8988T (cell line): ENCODE data around the gene PXMP2.
"Not testable (repeated sequence)": the region's sequence is repeated elsewhere in the genome, so short reads cannot be mapped to it uniquely, and the experiment has no call there.

Source experiments
- DNase-seq: peaks from one replicate; pipeline ENCODE4 v3.0.0; 2011

The PXMP2 gene

DNA sequence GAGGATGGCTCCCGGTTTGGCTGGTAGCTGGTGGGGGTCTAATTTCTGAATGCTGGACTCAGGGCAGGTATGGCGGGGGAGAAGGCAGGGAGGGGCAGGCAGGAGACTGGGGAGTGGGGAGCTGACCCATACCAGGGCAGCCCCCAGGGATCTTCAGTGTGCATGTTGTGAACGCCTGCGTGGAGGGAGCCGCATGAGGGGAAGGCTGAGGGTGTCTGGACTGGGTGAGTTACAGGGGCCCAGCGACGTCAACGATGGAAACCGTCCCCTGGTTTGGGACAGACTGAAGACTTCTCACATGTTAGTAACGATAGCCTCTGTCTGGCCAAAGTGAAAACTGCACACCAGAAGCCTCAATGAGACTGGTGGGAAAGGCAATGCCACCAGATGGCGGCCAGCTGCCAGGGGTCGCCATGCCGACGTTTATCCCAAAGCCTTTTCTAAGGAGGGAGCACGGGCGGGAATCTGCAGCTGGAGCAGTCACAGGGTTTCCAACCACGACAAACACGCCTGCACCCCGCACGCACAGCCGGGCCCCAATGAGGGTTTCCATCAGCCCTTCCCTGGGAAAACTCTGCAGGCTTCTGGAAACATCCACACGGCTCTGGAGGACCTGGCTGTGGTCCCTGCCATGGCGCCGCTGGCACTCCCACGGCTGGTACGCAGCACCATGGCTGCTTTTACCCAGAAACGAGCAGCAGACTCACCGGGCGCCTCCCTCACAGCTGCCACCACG, 37.3 kb downstream of the PXMP2 start:
- no peak for DNase-seq

DNA sequence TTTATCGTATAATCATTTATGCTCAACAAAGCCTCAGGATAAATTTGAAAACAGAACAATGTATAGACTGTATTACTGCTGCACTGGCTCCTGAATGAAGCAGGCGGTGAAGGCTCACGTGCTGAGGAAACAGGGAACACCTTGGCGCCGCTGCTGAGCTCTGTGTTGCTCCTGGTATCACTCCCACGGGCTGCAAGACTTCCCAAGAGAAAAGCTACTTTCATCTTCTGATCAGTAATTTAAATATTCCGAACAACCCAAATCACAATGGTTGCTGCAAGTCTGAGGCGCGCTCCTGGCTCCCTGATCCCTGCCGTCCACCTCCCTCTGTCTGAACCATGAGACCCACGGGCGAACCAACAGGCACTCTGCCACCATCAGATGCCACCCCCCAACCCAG, 39.0 kb downstream of the PXMP2 start:
- no peak for DNase-seq

DNA sequence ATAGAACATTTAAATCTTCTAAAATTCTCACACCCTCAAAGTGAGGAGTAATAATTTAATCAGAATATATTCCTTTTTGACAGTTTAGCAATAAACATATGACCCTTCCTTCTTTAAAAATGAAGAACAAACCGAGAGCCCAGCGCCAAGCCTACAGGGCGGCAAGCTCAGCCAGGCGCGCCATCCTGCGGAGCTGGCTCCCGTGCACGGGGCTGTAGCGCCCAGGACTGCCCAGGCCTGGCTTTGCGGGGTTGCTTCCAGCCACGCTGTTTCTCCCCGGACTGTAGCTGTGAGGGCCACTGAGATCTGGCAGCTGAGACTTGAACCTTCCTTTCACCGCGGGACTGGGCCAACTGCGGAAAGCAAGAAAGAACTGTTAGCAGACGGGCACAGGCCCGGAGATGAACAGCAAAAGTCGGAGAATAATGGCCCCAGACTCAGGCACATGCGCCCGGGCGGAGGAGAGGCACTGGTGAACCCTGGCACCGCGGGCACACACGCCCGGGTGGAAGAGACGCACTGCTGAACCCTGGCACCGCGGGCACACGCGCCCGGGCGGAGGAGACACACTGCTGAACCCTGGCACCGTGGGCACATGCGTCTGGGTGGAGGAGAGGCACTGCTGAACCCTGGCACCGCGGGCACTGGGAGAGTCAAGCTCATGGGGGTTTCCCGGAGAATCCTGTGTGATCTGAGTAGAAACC, 39.9 kb downstream of the PXMP2 start:
- no peak for DNase-seq

DNA sequence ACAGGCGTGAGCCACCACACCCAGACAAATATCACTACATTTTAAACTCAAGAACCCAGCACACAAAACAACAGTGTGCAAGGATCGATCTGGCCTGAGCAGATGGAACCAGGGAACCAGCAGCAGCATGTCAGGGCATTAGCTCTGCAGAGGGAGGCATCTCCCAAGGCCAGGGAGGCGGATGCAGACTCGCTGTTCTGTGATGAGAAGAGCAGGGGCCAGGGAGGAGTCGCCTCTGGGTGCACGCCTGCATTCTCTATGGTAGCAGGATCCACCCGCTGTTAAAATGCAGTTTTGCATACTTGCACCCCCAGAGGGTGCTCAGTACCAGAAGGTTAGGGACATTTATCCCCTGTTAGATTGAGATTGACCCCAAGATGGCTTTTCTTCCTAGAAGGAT, 41.1 kb downstream of the PXMP2 start:
- no peak for DNase-seq

DNA sequence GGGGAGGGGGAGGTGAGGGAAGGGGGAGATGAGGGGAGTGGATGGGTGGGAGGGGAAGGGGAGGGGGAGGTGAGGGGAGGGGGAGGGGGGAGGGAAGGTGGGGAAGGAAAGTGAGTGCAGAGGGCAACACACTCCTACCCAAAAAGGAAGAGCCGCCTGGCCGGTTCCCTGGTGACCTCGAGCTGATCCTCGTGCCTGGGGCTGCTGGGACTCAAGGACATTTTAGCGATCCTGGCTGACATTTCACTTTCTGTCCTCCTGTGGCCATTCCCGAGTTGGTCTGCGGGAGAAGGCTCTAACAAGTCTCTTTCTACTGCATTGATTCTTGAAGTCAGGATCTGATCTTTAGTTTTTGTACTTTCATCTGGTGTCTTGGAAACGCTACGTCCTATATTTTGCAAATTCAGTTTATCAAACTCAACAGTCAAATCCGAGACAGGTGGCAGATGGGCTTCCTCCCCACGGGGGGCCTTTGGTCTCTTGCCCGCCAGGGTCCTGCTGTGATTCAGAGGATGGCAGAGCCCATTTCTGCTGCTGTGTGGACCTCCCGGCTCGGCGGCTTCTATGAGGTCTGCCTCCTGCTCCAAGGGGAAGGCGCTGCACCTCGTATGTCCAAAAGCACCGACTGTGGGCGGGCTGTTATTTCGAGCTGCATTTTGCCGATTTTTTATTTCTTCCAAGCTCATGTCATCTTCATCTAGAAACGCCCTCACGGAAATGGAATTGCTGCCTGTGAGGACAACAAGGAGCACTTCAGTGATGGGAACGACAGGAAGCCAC, 42.3 kb downstream of the PXMP2 start:
- DNase-seq, result no peak

DNA sequence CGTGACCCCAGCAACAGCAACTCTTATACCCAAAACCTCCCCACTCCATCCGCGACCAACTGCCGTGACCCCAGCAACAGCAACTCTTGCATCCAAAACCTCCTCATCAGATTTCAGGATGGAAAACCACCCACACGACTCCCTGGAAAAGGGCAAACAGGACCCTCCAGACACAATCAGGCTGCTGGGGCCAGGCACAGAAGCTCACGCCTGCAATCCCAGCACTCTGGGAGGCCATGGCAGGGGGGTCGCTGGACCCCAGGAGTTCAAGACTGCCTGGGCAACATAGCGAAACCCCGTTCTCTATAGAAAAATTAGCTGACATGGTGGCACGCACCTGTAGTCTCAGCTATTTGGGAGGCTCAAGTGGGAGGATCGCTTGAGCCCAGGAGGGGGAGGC, 43.0 kb downstream of the PXMP2 start:
- no peak for DNase-seq

DNA sequence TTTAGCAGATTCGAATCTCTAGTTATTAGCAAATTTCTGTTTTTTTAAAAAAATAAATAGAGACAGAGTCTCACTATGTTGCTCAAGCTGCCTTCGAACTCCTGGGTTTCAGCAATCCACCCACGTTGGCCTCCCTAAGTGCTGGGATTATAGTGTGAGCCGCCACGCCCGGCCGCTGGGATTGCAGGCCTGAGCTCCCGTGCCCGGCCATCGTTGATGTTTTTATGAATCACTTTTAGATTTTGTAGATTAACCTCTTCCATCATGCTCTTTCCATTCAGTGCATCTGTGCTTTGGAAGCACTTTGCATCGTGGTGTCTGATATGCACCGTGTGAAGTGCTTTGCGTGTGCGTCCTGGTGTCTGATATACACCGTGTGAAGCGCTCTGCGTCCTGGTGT, 44.2 kb downstream of the PXMP2 start:
- no peak for DNase-seq

DNA sequence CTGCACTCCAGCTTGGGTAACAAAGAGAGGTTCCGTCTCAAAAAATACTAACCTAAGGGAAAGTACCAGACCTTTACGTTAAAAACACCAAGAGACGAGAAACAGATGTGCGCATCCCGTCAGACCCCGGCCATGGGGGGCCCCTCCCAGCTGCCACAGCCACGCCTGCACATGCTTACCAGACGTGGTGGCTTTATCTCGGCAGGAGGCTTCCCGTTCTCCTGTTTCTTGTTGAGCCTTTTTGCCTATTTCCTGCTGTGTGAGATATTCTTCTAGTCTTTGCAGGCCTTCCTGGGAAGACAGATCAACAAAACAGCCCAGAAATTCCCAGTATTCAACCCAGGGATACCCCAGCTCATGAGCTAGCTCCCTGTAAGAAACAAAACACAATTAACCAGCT, 46.8 kb downstream of the PXMP2 start:
- DNase-seq, result no peak

DNA sequence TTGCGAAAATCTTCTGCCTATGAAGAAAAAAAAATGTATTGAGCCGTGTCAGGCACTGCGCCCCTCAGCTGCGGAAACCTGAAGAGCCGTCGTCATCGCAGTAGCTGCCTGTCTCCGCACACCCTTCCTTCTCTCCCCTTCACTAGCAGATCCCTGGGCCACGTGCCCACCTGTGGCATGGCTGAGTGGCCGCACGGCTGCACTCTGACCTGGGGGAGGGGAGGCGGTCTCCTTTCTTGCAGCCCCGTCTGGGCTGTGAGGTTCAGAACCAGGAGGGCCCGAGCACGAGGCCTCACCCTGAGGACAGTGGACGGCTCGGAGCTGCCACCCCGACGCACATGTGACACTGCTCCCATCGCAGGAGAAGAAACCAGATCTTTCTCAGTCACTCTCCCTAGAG, 48.1 kb downstream of the PXMP2 start:
- no peak for DNase-seq

DNA sequence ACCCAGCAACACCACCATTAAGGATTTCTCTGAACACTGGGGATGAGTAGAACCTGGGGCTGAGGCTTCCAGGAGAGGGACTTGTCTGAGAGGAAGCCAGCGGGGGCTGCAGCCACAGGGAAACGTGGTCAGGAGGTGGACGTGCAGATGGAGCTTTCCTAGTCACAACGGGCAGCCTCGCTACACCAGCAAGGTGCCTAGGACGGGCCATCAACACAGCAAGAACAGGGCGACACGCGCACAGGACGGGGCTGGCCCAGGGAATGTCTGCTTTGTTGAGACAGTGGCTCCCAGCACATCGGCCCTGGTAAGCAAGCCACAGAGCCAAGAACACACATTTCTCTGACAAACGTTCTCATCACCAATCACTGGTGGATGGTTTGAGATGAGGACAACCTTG, 49.0 kb downstream of the PXMP2 start:
- DNase-seq, result no peak

DNA sequence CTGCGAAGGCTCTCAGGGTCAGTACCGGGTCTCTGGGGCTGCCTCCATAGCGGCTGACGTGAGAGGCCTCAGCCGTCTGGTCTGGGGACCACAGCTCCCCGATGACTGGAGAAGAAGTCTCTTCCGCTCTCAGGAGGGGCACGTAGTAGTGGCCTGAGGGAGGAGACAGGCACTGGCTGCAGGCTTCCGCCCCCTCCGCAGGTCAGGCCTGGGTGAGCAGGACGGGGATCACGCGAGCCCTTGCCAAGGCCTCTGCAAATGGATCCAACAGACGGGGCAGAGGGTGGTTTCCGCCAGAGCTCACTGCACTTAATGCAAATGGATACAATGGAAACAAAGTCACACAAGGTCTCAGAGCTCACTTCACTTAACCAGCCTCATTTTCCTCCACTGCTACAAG, 49.5 kb downstream of the PXMP2 start:
- DNase-seq, result no peak

DNA sequence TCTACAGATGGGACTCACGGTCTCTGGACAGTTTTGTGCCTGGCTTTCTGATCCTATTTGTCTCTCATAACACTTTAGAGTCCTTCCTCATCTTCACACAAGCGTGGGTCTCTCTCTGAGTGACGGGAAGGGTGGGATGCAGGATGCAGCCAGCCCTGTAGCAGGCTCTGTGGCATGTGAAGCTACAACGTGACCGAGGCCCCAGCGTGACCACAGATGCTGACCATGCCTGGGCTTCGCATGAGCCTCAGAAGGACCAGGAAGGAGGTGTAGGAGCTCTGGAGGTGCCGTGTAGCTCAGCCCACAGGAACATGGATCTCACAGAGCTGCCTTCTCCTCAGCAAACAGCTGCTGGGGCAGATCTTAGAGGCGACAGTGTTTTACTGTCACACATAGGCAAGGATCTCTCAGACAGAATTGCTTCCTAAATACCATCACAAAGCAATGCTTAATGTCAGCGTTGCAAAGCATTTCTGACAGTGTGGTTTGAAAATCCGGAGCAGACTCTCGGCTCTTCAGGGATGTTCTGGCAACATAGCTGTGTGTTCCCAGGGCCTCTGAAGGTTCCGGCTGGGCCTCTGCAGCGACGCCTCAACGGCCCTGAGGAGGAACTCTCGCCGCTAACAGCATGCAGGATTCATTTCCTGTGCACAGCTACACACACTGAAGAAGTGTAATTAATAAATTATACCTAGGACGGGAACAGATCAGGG, 52.4 kb downstream of the PXMP2 start:
- DNase-seq, result no peak

DNA sequence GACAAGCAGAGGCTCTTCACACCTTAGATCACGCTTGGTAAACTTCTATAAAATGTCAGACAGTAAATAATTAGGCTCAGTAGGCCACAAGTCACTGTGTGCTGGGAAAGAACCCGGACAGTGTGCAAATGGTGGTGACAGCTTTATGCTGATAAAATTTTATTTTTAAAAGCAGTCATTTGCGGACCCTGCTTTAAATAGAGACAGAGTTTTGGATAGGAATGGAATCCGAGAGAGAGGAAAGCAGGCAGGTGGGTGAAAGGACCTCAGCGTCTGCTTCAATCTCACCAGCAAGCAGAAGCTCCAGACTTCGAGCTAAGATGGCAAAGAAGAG, 52.9 kb downstream of the PXMP2 start:
- no peak for DNase-seq

DNA sequence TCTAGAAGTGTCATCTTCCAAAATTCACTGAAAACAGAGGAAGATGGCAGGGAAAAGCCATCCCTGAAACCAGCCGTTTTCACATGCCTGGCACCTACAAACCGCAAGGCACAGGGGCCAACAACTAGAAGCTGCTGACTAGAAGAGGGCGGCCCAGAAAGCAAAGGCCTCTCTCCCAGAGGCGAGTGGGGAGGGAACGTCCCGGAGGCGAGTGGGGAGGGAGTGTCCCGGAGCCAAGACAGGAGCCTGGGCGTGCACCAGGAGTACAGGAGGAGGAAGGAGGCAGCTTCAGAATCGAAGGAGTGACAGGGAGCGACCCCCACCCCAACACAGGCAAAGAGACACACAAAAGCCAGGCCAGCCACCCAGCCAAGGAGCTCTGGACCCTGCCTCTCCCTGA, 53.3 kb downstream of the PXMP2 start:
- DNase-seq, result no peak

DNA sequence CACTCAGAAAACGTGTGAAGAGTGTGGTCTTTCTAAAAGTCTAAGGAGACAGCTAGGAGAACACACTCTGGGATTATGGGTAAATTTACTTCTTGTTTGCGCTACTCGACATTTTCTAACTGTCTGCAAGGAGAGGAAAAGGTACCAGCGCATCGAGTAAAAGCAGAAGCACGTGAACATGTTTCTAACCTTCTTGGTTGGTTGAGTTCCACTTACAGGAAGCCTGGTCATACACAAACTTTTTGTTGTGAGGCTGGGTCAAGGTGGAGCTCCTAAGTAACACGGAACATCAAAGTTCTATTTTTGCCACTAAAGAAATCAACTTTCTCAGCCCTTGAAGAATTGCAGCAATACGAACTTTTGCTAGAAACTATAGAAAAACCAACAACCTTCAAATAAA, 54.2 kb downstream of the PXMP2 start:
- no peak for DNase-seq

DNA sequence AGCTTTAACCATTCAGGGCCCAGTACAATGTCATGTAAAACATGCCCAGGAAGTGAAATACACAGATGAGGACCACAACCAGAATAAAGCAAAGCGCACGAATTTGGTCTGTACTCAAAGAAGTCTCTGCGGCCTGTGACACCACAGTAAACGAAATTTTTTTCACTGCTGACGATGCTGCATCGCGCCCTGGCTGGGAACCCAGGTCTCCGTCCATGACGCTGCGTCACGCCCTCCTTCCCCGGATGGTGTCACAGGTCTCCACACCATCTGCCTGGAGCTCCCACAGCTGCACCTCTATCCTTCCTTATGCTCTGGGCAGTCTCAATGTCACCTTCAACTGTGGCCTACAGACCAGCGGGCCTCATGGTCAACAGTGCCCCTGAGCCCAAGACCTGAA, 56.4 kb downstream of the PXMP2 start:
- no peak for DNase-seq

DNA sequence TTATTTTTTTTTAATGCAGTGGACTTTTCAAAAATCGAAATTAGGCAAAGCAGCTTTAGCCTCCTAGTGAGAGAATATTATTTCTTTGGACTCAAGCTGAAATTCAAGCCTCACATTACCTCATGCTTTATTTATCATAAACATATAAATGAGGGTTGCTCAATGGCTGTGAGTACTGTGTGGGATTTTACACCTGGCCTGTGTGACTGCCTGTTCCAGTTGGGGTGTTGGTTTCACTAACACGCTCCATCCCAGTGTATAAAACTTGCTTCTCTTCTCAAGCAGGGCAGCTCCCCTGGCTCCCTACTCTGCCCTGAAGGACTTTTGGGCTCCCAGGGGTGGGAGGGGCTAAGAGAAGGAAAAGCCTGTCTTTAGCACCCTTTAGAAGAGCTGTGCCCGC, 59.2 kb downstream of the PXMP2 start:
- no peak for DNase-seq

DNA sequence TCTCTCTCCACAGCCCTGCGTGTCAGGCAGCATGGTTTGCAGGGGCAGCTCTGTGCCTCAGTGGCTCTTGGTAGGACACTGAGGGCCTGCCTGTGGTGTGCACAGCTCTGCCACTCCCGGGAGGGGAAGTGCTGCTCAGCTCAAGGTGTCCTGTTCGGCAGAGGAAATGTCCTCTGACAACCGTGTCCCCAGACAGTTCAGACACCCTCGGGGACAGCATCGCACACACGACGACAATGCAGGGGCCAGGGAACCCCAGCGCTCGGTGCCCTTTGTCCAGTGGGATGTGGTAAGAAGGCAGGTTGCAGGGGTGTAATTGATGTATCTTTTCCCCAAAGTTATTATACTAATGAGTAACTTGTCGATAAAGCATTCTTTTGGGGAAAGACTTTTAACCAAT, 60.0 kb downstream of the PXMP2 start:
- DNase-seq, result no peak

DNA sequence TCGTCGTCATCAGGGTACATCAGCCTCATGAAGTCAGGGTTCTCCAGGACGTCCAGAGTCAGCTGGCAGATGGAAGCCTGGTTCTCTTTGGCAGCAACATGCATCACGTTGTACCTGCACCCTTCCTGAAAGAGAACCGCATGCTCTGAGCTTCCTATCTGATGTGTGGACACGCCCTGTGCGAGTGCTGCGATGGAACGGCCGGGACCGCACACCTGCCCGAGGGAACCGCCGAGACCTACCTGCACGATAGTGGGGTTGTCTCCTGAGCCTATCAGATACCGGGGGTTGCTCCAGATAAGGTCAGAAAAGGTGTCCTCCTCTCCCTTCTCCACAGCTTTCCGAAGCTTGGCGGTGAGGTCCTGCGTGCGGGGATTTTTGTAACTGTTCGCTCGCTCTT, 60.5 kb downstream of the PXMP2 start:
- no peak for DNase-seq

DNA sequence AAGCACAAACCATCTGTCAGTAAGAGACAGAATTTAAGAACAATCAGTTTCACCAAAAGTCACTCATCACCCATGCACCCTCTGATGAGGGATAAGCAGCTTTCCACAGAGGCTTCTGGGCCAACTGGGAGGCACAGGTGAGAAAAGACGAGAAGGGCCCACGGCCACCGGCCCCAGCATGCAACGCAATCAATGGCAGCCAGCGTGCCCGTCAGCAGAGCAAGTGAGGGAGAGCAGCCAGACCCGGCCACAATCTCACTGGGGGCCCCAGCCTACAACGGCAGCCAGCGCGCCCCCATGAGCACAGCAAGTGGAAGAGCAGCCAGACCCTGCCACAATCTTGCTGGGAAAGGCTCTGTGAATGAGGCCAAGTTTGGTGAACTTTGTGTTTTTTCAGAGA, 60.9 kb downstream of the PXMP2 start:
- DNase-seq, result no peak

DNA sequence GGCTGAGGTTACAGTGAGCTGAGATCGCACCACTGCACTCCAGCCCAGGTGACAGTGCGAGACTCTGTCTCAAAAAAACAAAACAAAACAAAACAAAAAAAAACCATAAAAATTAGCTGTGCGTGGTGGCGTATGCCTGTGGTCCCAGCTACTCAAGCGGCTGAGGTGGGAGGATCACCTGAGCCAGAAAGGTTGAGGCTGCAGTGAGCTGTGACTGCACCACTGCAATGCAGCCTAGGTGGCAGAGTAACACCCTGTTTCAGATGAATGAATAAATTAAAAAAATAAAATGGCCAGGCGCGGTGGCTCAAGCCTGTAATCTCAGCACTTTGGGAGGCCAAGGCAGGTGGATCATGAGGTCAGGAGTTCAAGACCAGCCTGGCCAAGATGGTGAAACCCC, 66.3 kb downstream of the PXMP2 start:
- not testable (repeated sequence) for DNase-seq

DNA sequence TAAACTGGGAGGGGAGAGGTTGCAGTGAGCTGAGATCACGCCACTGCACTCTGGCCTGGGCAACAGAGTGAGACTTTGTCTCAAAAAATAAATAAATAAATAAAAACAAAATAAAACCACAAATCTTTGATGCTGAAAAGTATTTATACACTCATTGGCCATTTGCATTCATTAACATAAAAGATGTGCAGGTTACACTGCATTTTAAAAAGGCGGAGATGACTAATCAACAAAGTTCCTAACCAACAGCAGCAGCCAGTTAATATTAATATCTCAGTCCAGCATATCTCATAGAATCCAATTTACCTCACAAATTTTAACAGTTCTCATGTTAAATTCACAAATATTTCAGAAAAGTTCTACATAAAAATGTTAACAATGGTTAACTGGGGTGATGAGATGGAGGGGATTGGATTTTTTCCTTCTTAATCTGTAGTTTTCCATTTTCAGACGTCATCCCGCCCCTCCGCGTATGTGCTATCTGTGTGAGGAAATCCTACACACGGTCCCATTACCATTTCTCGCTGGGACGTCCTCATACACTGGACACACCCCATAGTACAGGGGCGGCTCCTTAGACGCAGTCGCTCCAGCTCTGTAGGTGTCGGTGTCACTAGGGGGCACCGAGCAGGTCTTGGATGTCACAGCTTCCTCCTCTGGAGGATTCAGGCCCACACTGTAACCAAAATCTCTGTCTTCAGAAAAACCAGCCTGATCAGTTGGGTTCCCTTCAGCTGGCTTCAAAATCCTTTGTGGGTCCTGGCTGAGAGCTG, 67.0 kb downstream of the PXMP2 start:
- no peak for DNase-seq
